HG03025 (cell line): ENCODE measurements around the gene ZNF326.

ENCODE experiments used
- ATAC-seq: cut with Tn5 transposase; IDR thresholded peaks from one replicate; pipeline ENCODE4 v1.9.1; 2021; ENCODE audit warnings: mild to moderate bottlenecking, moderate library complexity; ENCODE audit not compliant: unreplicated experiment, low FRiP score

Gene ZNF326

DNA sequence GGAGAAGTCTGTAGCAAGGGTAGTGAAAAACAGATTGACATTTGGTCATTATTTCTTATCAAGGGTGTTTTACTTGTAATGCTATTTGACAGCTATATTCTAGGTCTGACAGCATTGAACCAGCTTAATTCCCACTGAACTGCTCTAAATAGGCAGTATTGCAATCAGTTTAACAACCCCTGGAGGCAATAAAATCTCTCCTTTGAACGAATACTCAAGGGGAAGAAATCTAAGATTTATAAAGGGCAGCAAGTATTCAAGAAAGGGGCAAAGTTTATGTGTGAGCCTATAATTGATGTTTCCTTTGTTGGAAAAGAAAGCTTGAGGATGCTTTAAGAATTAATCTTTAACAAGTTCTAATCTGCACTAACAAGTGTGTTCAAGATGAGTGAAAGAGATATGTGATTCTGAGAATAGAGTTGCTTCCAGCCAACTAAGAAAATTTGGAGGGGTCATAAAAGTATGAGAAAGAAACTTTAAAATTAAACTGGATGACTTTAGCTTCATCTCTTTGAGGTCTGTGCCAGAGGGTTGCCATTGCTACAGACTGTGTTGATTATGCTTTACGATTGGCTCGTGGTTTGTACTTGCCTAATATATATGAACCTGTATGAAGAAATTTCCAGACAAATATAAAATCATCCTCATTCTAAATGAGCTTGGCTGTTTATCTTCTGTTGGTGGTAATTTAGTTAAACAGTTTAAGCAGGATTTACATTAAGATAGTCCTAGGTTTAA lies 72.5 kb downstream of the ZNF326 start:
- ATAC-seq: no peak

DNA sequence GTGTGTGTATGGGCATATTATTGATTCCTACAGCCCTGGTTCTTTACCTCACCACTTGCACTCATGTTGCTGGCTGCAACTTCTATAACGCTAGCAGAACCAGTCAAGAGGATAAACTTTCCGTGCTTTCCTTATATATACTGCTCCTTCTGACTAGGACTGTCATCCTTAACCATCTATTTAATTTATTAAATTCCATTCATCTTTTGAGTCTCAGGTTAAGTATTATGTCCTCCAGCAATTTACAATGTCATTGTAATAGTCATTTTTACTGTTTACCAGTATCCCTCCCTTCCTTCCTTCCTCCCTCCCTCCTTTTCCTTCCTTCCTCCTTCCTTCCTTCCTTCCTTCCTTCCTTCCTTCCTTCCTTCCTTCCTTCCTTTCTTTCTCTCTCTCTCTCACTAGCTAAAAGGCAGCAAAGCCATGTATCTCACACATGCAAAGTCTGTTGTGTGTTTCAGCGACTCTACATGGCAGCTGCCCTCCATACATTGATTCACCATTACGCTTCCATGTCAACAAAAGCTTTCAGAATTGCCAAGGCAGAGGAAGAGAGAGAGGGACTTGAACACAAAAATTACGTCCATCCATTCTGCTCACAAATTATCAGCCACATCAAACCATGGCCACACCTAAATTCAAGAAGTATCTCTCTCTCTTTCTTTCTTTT lies 73.8 kb downstream of the ZNF326 start:
- ATAC-seq: no peak

DNA sequence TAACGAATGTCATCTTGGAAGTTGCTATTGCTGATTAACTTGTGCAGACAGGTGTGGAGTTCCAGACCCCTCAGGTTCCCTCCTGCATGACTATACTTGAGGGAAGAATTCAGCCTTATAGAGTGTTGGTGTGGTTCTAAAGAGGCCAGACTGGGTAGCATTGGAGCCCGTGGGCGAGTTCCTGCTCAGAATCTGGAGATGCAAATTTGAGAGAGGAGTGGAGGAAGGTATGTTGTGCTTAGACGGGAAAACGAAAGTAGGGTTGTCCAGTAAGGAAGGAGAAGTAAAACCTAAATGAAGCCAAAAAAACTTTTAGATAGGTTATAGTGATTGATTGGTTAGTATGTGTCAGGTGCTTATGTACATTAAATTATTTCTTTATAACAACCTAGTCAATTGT lies 79.2 kb downstream of the ZNF326 start:
- ATAC-seq: peak; percentile 93

DNA sequence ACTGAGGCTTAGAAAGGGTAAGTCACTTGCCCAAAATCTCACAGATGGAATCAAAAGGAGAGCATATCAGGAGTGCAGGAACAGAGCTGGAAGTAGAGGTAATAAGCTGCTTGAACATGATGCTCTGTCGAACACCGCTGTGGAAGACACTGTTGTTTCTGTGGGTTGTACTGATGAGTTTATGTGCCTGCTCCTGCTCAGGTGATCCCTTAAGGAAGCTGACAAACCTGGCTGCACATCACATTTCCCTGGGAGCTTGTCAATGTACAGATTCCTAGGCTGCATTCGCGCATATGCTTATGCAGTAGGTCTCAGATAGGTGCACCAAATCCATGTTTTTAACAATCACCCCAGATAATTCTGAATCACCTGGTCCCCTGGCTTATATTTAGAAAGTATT lies 79.7 kb downstream of the ZNF326 start:
- no peak for ATAC-seq

DNA sequence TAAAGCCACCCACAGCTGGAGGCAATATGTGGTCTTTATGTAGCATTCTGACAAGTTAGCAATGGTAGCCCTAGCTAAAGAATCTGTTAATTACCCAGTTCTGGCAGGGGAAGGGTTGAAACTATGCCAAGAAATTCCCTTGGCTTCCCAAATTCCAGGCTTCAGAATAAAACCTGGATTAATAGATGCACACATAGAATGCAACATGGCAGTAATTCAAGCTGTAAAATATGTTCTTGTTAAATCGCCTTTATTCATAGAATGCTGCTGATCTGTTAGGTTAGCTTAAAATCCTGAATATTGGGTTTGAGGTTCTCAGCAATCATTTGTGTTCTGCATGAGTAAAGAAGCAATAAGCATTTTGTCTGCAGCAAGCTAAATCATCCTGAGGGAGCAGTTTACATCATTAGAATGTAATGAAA lies 80.1 kb downstream of the ZNF326 start:
- no peak for ATAC-seq

DNA sequence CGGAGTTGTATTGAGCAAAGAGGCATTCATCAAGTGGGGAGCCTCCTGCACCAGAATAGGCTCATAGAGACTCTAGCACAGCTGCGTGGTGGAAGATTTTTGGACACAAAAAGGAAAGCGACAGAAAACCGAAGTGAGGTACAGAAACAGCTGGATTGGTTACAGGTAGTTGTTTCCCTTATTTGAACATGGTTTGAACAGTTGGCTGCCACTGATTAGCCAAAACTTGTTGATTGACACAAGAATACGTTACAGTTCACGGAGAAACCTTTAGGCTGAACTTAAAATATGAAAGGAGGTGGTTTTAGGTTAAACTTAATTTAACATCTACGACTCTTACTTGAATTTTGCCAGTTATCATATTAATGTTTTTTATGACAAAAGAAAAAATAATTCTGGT lies 89.1 kb downstream of the ZNF326 start:
- ATAC-seq: no peak
